GM08714 (cell line): ENCODE results near the gene MON2.
"Not testable (repeated sequence)": the region's sequence is repeated elsewhere in the genome, so short reads cannot be mapped to it uniquely, and the experiment has no call there.

Experiments
- H3K4me3 ChIP-seq: fragments of 200-500 bp; sonication (Bioruptor generic); 2 replicates; pipeline ENCODE4 v1.5.1; 2014; ENCODE audit warnings: mild to moderate bottlenecking, low read length, inconsistent platforms
- ZNF274 ChIP-seq: IDR thresholded peaks from 2 replicates; pipeline ENCODE4 v1.6.1; 2012; ENCODE audit warnings: mild to moderate bottlenecking, low read depth, low read length

Gene MON2

GRCh38 chr12:62520361-62520760 is 53.7 kb downstream of the MON2 start:
- no peak for TF ChIP-seq ZNF274

GRCh38 chr12:62522984-62523383 is 56.4 kb downstream of the MON2 start:
- no peak overlapping the region for H3K4me3 ChIP-seq
- no peak for TF ChIP-seq ZNF274

More at GRCh38 chr12:62520361-62520760, 53.7 kb downstream of the MON2 start:
- H3K4me3 ChIP-seq: no peak overlapping the region

- TF ChIP-seq ZNF274: no peak
- no peak overlapping the region for H3K4me3 ChIP-seq
These were observed 57.0 kb downstream of the MON2 start for GRCh38 chr12:62523619-62524018.

DNA sequence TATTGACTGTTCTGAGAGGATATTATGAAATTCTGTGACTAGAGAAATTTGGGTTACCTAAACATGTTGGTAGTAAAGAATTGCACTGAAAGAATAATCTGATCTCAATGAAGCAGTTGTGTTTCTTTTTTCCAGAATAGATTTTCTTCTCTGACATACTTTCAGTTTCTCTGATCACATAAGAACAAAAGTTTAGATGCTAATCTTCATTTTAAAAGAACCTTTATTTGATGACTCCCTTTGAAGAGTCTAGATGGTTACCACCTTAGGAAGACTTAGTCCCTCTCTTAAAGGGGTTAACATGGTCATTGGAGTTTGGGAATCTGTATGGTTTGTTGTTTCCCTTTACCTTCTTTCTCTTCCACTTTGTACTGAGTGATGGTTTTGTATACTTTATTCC is 58.6 kb downstream of the MON2 start:
- TF ChIP-seq ZNF274: no peak
- H3K4me3 ChIP-seq: no peak overlapping the region

- no peak overlapping the region for H3K4me3 ChIP-seq
- TF ChIP-seq ZNF274: no peak
These were observed 64.0 kb downstream of the MON2 start for GRCh38 chr12:62530596-62530995.

- no peak overlapping the region for H3K4me3 ChIP-seq
- TF ChIP-seq ZNF274: no peak
These were observed 65.7 kb downstream of the MON2 start for GRCh38 chr12:62532333-62532732.

DNA sequence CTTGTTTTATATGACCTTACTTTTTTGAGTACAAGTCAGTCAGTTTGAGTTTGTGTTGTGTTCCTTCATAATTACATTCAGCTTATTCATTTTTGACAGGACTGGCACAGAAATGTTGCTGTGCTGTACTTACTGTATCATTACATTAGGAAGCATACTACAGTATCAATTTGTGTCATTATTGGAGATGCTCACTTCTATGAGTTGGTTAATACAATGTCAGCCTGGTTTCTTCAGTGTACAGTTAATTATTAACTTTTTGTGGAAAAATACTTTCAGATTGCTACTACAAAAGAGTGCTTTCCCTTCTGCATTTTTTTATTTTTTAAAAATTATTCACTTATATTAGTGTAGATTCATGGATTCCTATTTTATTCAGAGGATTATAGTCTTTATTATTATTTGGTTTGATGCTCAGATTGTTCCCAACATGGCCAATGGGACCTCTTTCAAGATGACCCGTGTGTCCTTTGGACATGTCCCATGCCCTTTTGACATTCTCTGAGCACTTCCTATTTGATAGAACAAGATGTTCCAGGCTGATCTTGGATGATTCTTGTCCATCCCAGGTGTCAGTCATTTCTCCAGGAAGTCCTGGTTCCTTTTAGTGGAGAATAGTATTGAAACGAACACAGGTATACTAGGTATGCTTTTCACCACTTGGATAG is 66.6 kb downstream of the MON2 start:
- no peak for TF ChIP-seq ZNF274
- no peak overlapping the region for H3K4me3 ChIP-seq

DNA sequence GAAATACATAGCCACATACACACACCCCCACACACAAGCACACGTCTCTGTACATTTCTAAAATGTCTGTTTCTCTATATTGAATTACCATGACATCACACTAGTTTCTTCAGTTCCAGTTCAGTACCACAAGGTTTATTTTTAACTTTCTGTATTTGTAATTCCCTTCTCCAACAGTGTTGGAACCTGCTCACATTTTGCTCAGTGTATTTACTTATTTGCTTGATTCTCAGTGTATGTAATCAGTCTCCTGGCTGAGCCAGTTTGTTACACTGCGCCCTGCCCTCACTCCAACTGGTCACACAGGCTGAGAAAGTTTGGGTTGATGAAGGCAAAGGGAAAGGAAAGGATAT is 67.1 kb downstream of the MON2 start:
- H3K4me3 ChIP-seq: no peak overlapping the region
- TF ChIP-seq ZNF274: no peak

DNA sequence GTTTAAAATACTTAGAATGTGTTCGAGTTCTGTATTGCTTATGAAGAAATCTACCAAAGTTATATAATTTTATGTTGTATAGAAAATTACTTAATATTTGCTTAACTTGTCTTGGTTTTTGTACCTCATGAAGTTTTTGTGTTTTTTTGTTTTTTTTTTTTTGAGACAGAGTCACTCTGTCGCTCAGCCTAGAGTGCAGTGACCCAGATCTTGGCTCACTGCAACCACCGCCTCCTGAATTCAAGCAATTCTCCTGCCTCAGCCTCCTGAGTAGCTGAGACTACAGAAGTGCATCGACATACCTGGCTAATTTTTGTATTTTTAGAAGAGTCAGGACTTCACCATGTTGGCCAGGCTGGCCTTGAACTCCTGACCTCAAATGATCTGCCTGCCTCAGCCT is 69.9 kb downstream of the MON2 start:
- TF ChIP-seq ZNF274: no peak
- no peak overlapping the region for H3K4me3 ChIP-seq

DNA sequence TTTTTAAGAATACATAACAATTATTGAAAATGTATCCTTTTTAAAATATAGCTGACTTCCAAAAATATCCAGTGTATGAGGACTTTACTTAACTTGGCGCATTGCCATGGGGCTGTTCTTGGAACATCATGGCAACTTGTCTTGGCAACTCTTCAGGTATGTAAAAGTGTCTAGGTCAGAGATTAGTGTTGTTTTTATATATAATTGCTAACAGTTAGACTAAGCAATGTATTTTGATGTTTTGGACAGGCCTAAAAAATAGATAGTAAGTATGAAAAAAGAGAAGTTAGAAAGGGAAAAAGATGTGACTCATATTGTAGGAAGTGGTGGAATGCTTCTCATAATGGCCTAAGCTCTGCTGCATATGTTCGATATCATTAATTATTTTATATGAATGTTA is 70.9 kb downstream of the MON2 start:
- TF ChIP-seq ZNF274: no peak

DNA sequence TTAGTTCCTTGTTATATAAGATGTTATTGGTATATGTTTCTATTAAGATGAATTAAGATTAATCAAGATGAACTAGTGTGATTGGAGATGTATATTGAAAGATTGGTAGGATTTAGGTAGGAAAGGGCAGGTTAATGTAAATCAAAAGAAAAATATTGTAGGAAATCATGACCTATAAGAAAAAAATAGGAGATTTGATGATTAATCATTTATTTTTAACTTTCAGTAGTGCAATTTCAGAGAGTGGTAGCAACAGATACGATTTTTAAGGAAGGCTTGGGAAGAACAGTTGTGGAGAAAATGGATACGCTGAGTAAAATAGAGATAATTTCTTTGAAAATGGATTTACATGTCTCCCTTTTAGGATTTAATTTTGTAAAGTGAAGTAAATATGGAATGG is 73.7 kb downstream of the MON2 start:
- H3K4me3 ChIP-seq: no peak overlapping the region
- TF ChIP-seq ZNF274: no peak

More for the DNA sequence above, 70.9 kb downstream of the MON2 start:
- H3K4me3 ChIP-seq: no peak overlapping the region

- TF ChIP-seq ZNF274: no peak
- H3K4me3 ChIP-seq: no peak overlapping the region
These were observed 76.2 kb downstream of the MON2 start for GRCh38 chr12:62542814-62543213.

DNA sequence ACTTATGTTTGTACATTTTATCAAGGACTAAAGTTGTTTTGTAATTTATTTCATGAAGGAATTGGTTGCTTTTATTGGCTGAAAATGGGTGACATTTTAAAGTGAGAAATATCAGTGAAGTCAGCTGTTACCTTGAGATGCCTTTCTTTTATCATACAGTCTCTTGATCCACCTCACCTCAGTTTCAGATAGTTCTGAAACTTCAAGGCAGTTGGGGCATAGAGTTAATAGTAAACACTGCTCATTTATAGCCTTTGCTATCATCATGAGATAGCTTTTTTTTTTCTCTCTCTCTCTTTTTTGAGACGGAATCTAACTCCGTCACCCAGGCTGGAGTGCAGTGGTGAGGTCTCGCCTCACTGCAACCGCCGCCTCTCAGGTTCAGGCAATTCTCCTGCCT is 76.7 kb downstream of the MON2 start:
- no peak overlapping the region for H3K4me3 ChIP-seq
- no peak for TF ChIP-seq ZNF274

DNA sequence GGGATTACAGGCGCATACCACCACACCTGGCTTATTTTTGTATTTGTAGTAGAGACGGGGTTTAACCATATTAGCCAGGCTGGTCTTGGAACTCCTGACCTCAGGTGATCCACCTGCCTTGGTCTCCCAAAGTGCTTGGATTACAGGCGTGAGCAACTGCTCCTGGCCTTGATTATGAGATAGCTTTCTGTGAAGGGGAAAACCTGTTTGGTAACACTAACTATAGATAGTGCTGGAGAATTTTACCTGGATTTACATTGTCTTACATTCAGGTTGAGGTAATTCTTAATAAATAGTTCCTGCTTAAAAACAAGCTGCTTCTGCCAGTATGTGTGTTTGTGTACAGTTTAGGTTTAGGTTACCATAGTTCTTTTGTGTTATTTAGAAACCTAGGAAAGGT is 77.1 kb downstream of the MON2 start:
- no peak for TF ChIP-seq ZNF274
- H3K4me3 ChIP-seq: no peak overlapping the region

DNA sequence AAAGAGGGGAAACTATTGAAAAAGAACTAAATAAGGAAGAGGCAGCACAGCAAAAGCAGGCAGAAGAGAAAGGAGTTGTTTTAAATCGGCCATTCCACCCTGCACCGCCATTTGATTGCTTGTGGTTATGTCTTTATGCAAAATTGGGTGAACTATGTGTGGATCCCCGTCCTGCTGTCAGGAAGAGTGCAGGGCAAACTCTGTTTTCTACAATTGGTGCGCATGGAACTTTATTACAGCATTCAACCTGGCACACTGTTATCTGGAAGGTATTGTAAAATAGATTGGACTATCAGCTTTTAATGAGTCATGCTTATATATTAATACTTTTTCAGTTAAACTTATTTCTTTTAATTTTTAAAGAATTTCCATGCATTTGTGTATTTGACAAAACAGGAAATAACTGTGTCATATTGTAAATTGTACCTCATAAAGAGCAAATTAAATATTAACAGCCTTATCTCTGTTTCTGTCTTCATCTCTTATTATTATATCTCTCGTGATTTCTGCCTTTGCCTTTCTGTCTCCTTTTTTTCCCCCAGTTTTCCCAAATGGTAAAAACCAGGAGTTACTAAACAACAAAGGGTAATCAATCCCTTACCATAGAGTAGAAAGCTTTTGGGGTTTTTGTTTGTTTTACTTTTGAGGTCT is 86.4 kb downstream of the MON2 start:
- H3K4me3 ChIP-seq: no peak overlapping the region
- TF ChIP-seq ZNF274: no peak

DNA sequence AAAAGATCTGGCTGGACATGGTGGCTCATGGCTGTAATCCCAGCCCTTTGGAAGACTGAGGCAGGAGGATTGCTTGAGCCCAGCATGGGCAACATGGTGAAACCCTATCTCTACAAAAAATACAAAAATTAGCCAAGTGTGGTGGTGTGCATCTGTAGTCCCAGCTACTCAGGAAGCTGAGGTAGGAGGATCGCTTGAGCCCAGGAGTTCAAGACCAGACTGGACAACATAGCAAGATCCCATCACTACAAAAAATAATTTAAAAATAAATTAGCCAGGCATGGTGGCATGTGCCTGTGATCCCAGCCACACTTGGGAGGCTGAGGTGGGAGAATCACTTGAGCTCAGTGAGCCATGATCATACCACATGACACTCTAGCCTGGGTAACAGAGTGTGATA is 92.7 kb downstream of the MON2 start:
- H3K4me3 ChIP-seq: not testable (repeated sequence)
